ENCODE results near the gene ATG2A. TPM values are rescaled to one million over a fixed set of nuclear protein-coding genes. Genes with fewer than 3 reads are reported as not detected.

The ATG2A gene
- total and polyA plus RNA-seq, 2 experiments from 2014 or later: 11.7 to 18.1 TPM

GRCh38 chr11:64906314-64906635 lies 10.7 kb downstream of the ATG2A start:
- Histone ChIP-seq H3K4me2 (no peak overlapping the region), H4K20me1 (ENCODE audit: insufficient read depth, poor library complexity, severe bottlenecking) (no peaks in the 10 kb centered on the region), H3K9me2 (replicated peaks; ENCODE audit: insufficient read depth) (no peaks in the 10 kb centered on the region), H3K36me3 (replicated peaks; ENCODE audit: insufficient read depth, low read depth) (no peaks in the 10 kb centered on the region), H3K27me3 (no peaks in the 10 kb centered on the region), H3K27ac (no peak overlapping the region), H3K79me2 (no peaks in the 10 kb centered on the region), H3K4me1 (ENCODE audit: insufficient read depth) (no peaks in the 10 kb centered on the region), H3K4me3 (no peak overlapping the region), H2AFZ (no peak overlapping the region), H3K9me3 (ENCODE audit: low read depth) (no peaks in the 10 kb centered on the region)
- 99% methylated on average over 13 of the region's 13 CpGs for WGBS (ENCODE audit: low lambda C conversion rate, missing lambda C conversion rate)
- no peak for DNase-seq (ENCODE audit: low spot score)
- TF ChIP-seq CTCF (IDR thresholded peaks at IDR 0.05; ENCODE audit: poor library complexity): no peak
- no peak for TF ChIP-seq EZH2 (IDR thresholded peaks at IDR 0.05; ENCODE audit: borderline replicate concordance)
- no peak for TF ChIP-seq EZH2phosphoT487 (IDR thresholded peaks at IDR 0.05; ENCODE audit: low read depth, severe bottlenecking, unreplicated experiment)

- H3K27ac ChIP-seq: no peak overlapping the region
- WGBS (ENCODE audit: low lambda C conversion rate, missing lambda C conversion rate): 96% methylated on average over 24 of the region's 25 CpGs
- no peaks in the 10 kb centered on the region for H3K9me3 ChIP-seq (ENCODE audit: low read depth)
- no peaks in the 10 kb centered on the region for H4K20me1 ChIP-seq (ENCODE audit: insufficient read depth, poor library complexity, severe bottlenecking)
- H3K9me2 ChIP-seq (replicated peaks; ENCODE audit: insufficient read depth): no peaks in the 10 kb centered on the region
- TF ChIP-seq EZH2phosphoT487 (IDR thresholded peaks at IDR 0.05; ENCODE audit: low read depth, severe bottlenecking, unreplicated experiment) (no peak), EZH2 (IDR thresholded peaks at IDR 0.05; ENCODE audit: borderline replicate concordance) (no peak), CTCF (IDR thresholded peaks at IDR 0.05; ENCODE audit: poor library complexity) (no peak)
- H2AFZ ChIP-seq: no peak overlapping the region
- no peaks in the 10 kb centered on the region for H3K4me1 ChIP-seq (ENCODE audit: insufficient read depth)
- DNase-seq (ENCODE audit: low spot score): no peak
- no peaks in the 10 kb centered on the region for H3K36me3 ChIP-seq (replicated peaks; ENCODE audit: insufficient read depth, low read depth)
- no peaks in the 10 kb centered on the region for H3K27me3 ChIP-seq
- no peaks in the 10 kb centered on the region for H3K79me2 ChIP-seq
- no peak overlapping the region for H3K4me3 ChIP-seq
- no peak overlapping the region for H3K4me2 ChIP-seq
Observed at GRCh38 chr11:64905516-64906313, 11.3 kb downstream of the ATG2A start.

GRCh38 chr11:64903291-64903833 lies 13.6 kb downstream of the ATG2A start:
- Histone ChIP-seq H3K4me1 (ENCODE audit: insufficient read depth) (no peaks in the 10 kb centered on the region), H3K36me3 (replicated peaks; ENCODE audit: insufficient read depth, low read depth) (no peaks in the 10 kb centered on the region)

More at GRCh38 chr11:64903291-64903833, 13.6 kb downstream of the ATG2A start:
- WGBS (ENCODE audit: low lambda C conversion rate, missing lambda C conversion rate): 97% methylated on average over 21 of the region's 23 CpGs
- Histone ChIP-seq H4K20me1 (ENCODE audit: insufficient read depth, poor library complexity, severe bottlenecking) (no peaks in the 10 kb centered on the region), H3K79me2 (no peaks in the 10 kb centered on the region), H2AFZ (no peak overlapping the region), H3K4me2 (no peak overlapping the region), H3K4me3 (no peak overlapping the region), H3K9me3 (ENCODE audit: low read depth) (no peaks in the 10 kb centered on the region), H3K27ac (no peak overlapping the region), H3K27me3 (no peaks in the 10 kb centered on the region), H3K9me2 (replicated peaks; ENCODE audit: insufficient read depth) (no peaks in the 10 kb centered on the region)
- DNase-seq (ENCODE audit: low spot score): no peak
- TF ChIP-seq CTCF (IDR thresholded peaks at IDR 0.05; ENCODE audit: poor library complexity) (no peak), EZH2phosphoT487 (IDR thresholded peaks at IDR 0.05; ENCODE audit: low read depth, severe bottlenecking, unreplicated experiment) (no peak), EZH2 (IDR thresholded peaks at IDR 0.05; ENCODE audit: borderline replicate concordance) (no peak)
